ENCODE measurements around the gene IFRD2. TPM values are rescaled to one million over a fixed set of nuclear protein-coding genes. Genes with fewer than 3 reads are reported as not detected.

Gene IFRD2
- total and polyA plus RNA-seq, 3 donors from 2014 or later, result 42.3 to 60.9 (median 55.3) TPM

GRCh38 chr3:50296721-50297383 lies 4.6 kb upstream of the IFRD2 start:
- H3K36me3 ChIP-seq (ENCODE audit: low read depth, missing control alignments), result no peaks in the 10 kb centered on the region
- no peak for DNase-seq
- no peak overlapping the region for H3K27ac ChIP-seq
- no peak overlapping the region for H3K4me3 ChIP-seq
- intact Hi-C loops (cut with DNase I; ENCODE audit: low total_unique reads), result no loop called here
- 94 to 96% methylated on average over 9 to 18 of the region's 18 CpGs for WGBS, 2 donors
- peaks cover 21% of the 10 kb centered on the region for H3K4me1 ChIP-seq
- no peaks in the 10 kb centered on the region for H3K27me3 ChIP-seq
- H3K9me3 ChIP-seq, result no peaks in the 10 kb centered on the region
- TF ChIP-seq POLR2A (IDR thresholded peaks at IDR 0.05) (no peak), CTCF (IDR thresholded peaks at IDR 0.05) (no peak)

- Histone ChIP-seq H3K9me3 (no peaks in the 10 kb centered on the region), H3K4me1 (peaks cover 31% of the 10 kb centered on the region), H3K27me3 (no peaks in the 10 kb centered on the region), H3K27ac (no peak overlapping the region), H3K4me3 (no peak overlapping the region), H3K36me3 (ENCODE audit: low read depth, missing control alignments) (no peaks in the 10 kb centered on the region)
- 82 to 91% methylated on average over 8 of the region's 8 CpGs for WGBS, 2 donors
- intact Hi-C loops (cut with DNase I; ENCODE audit: low total_unique reads), result no loop called here
- no peak for TF ChIP-seq POLR2A (IDR thresholded peaks at IDR 0.05)
- no peak for TF ChIP-seq CTCF (IDR thresholded peaks at IDR 0.05)
- DNase-seq, result no peak
Measured at GRCh38 chr3:50295553-50296431, 3.6 kb upstream of the IFRD2 start.

GRCh38 chr3:50294492-50295403 lies 2.5 kb upstream of the IFRD2 start:
- intact Hi-C loops (cut with DNase I; ENCODE audit: low total_unique reads), result no loop called here
- no peaks in the 10 kb centered on the region for H3K36me3 ChIP-seq (ENCODE audit: low read depth, missing control alignments)
- H3K27ac ChIP-seq, result no peak overlapping the region
- 92 to 93% methylated on average over 16 to 22 of the region's 22 CpGs for WGBS, 2 donors
- H3K27me3 ChIP-seq, result no peaks in the 10 kb centered on the region
- no peaks in the 10 kb centered on the region for H3K9me3 ChIP-seq
- TF ChIP-seq CTCF (IDR thresholded peaks at IDR 0.05) (no peak), POLR2A (IDR thresholded peaks at IDR 0.05) (no peak)
- no peak for DNase-seq
- H3K4me3 ChIP-seq, result no peak overlapping the region
- H3K4me1 ChIP-seq, result peaks cover 29% of the 10 kb centered on the region

DNA sequence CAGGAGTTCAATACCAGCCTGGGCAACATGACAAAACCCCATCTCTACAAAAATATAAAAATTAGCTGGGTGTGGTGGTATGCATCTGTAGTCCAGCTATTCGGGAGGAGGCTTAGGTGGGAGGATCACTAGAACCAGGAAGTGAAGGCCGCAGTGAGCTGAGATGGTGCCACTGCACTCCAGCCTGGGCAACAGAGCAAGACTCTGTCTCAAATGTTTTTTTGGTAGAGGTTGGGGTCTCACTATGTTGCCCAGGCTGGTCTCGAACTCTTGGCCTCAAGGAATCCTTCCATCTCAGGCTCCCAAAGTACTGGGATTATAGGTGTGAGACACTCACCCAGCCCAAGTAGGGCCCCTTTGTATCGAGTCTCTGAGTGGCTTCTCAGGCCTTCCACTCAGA lies 1.9 kb upstream of the IFRD2 start:
- Histone ChIP-seq H3K27ac (no peak overlapping the region), H3K27me3 (no peaks in the 10 kb centered on the region), H3K4me1 (peaks cover 29% of the 10 kb centered on the region), H3K36me3 (ENCODE audit: low read depth, missing control alignments) (no peaks in the 10 kb centered on the region), H3K9me3 (no peaks in the 10 kb centered on the region), H3K4me3 (no peak overlapping the region)
- no peak for DNase-seq
- intact Hi-C loops (cut with DNase I; ENCODE audit: low total_unique reads), result no loop called here
- WGBS, 2 donors, result 88 to 90% methylated on average over 4 of the region's 4 CpGs
- no peak for TF ChIP-seq CTCF (IDR thresholded peaks at IDR 0.05)
- TF ChIP-seq POLR2A (IDR thresholded peaks at IDR 0.05), result no peak

All from testis (tissue), 3 donors.